Activated naive CD4-positive, alpha-beta T cell treated with anti-CD3 and anti-CD28 coated beads, Interleukin-2, amount 10 ng/mL, durations not matched to agents 7 days and 5 days (primary cell): ENCODE measurements around the gene AMIGO1.
A peak's percentile ranks its signal among the peaks of the same experiment; 100 is the strongest.

ENCODE experiments used
- CTCF ChIA-PET: fragments of 350-600 bp; sonication (Branson Sonifier 250); formaldehyde crosslinking; loops from one replicate; lab custom pipeline; 2021; ENCODE audit warnings: antibody characterized with exemption; lab: Charles Lee
- DNase-seq: peaks from one replicate; pipeline ENCODE4 v3.0.0-alpha.2; 2020
- H3K27ac Mint-ChIP-seq: one replicate; pipeline ENCODE4 v1.8.0; 2021; ENCODE audit warnings: mild to moderate bottlenecking, moderate library complexity, mixed read lengths
- H3K27me3 Mint-ChIP-seq: one replicate; pipeline ENCODE4 v1.8.0; 2021; ENCODE audit warnings: mild to moderate bottlenecking, mixed read lengths
- H3K36me3 Mint-ChIP-seq: one replicate; pipeline ENCODE4 v1.8.0; 2021; ENCODE audit warnings: mixed read lengths
- H3K4me1 Mint-ChIP-seq: one replicate; pipeline ENCODE4 v1.8.0; 2021; ENCODE audit warnings: mixed read lengths
- H3K4me3 Mint-ChIP-seq: one replicate; pipeline ENCODE4 v1.8.0; 2021; ENCODE audit warnings: mild to moderate bottlenecking, moderate library complexity, mixed read lengths
- H3K9me3 Mint-ChIP-seq: one replicate; pipeline ENCODE4 v1.8.0; 2021; ENCODE audit warnings: mixed read lengths

Gene AMIGO1

DNA sequence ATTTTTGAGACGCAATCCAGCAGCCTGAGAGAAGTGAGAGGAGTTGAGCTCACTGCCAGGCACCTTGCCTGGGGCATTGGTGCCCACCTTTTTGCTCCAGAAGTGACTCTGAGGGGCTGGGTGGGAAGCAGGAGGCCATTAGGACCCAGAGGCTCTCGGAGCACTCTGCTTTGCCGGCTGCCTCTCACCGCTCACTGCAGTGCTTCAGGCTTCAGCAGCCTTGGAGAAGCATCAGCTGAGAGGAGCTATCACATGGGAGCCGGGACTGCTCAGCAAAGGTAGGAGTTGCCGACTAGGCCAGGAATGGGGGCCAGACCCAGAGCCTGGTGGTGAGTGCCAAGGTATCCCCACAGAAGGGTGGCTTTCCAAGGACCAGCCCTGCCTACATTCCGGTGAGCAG, 30.1 kb upstream of the AMIGO1 start, which contains the start of gene GPR61:
GPR61 (plus strand) TSS at position 197 of the 400 bp plus-strand sequence. CDS start 3,151 bp downstream, outside the sequence.
- no peak for DNase-seq
- Mint-ChIP-seq H3K27me3 (peaks cover 53% of the 10 kb centered on the region), H3K4me3 (no peak within 1 kb of the TSS), H3K9me3 (no peaks in the 10 kb centered on the region), H3K27ac (no peak within 1 kb of the TSS), H3K4me1 (no peaks in the 10 kb centered on the region), H3K36me3 (no peaks in the 10 kb centered on the region)
- CTCF ChIA-PET, result interaction anchor here (1.9 to 21.5 kb wide), 6 partner anchors 7 to 445 kb away, joined by 8 to 1080 read pairs (median 104); partner anchors contain the start of genes AHCYL1, AMIGO1, ATXN7L2 and CYB561D1

GRCh38 chr1:109538827-109539555, 29.5 kb upstream of the AMIGO1 start:
- Mint-ChIP-seq H3K27me3 (peaks cover 53% of the 10 kb centered on the region), H3K27ac (no peak overlapping the region), H3K36me3 (no peaks in the 10 kb centered on the region), H3K4me3 (no peak overlapping the region), H3K9me3 (no peaks in the 10 kb centered on the region), H3K4me1 (no peaks in the 10 kb centered on the region)
- no peak for DNase-seq
- CTCF ChIA-PET, result interaction anchor here (1.9 to 21.5 kb wide), 4 partner anchors 39 to 445 kb away, joined by 7 to 1080 read pairs (median 56); partner anchors contain the start of genes AHCYL1, AMIGO1, ATXN7L2 and CYB561D1

DNA sequence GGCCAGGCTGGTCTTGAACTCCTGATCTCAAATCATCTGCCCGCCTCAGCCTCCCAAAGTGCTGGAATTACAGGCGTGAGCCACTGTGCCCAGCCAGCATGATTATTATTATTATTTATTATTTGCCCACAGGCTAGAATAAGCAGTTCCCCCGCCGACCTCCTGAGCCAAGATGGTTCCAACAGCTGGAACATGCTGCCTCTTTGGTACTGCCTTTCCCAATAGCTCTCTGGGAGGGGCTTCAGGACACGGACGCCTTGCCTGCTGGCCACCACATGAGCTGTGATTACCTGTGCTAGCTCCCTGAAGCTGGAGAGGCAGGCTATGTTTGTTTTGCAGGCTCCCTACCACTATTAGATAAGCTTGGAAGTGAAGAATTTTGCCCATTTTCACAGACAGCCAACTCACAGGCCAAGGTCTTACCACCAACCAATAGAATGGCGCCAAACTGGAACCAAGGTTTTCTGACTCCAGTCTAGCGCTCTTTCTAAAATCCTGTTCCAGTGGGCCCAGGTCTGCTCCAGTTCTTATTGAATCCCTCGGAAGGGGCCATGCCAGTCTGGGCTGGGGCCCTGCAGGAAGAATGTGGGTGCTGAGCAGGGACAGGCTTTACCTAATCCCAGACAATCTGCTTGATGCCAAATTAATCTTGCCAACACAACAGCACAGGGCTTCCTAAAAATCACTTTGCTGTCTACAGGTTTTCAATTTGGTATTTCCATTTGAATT, 28.1 kb upstream of the AMIGO1 start:
- Mint-ChIP-seq H3K27me3 (peaks cover 51% of the 10 kb centered on the region), H3K36me3 (no peaks in the 10 kb centered on the region), H3K4me3 (no peak overlapping the region), H3K9me3 (no peaks in the 10 kb centered on the region), H3K4me1 (peaks cover 6% of the 10 kb centered on the region), H3K27ac (no peak overlapping the region)
- DNase-seq, result no peak
- CTCF ChIA-PET, result interaction anchor here (1.0 to 21.5 kb wide), 3 partner anchors 9 to 103 kb away, joined by 3 to 1080 read pairs (median 7); partner anchors contain the start of genes AMIGO1, ATXN7L2 and CYB561D1

DNA sequence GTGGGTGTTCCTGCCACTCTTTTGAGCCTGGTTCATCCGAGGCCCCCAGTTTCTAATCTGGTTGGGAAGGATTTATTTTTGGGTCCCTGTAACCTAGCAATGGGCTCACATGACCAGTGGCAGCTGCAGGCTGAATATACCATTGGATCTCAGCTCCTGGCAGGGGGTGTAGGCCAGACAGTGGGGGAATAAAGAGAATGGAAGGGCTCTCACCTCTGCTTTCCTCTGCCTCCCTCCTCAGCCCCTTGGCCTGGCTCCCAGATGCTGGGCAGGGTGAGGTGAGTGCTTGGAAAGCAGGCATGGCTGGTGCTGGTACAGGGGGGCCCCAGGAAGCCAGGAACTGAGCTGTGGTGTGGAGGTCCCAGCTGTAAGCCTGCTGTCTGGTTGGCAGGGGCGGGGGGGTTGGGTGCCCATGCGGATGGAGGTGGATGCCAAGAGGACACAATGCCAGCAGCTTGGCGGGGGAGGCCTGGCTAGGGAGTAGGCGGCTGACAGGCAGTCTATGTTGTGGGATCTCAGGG, 26.5 kb upstream of the AMIGO1 start:
- CTCF ChIA-PET, result interaction anchor here (1.2 to 21.5 kb wide), 3 partner anchors 10 to 271 kb away, joined by 7 to 1080 read pairs (median 9); partner anchors contain the start of genes AMIGO1, ATXN7L2 and CYB561D1
- Mint-ChIP-seq H3K27ac (no peak overlapping the region), H3K9me3 (no peaks in the 10 kb centered on the region), H3K36me3 (no peaks in the 10 kb centered on the region), H3K4me3 (no peak overlapping the region), H3K4me1 (peaks cover 22% of the 10 kb centered on the region), H3K27me3 (peaks cover 40% of the 10 kb centered on the region)
- DNase-seq, result no peak

- Mint-ChIP-seq H3K9me3 (no peaks in the 10 kb centered on the region), H3K4me3 (no peak overlapping the region), H3K4me1 (peaks cover 28% of the 10 kb centered on the region), H3K27me3 (peaks cover 36% of the 10 kb centered on the region), H3K36me3 (no peaks in the 10 kb centered on the region), H3K27ac (no peak overlapping the region)
- CTCF ChIA-PET, result interaction anchor here (0.9 to 21.5 kb wide), 4 partner anchors 11 to 271 kb away, joined by 3 to 1080 read pairs (median 8); partner anchors contain the start of genes AMIGO1, ATXN7L2 and CYB561D1
- no peak for DNase-seq
Measured at GRCh38 chr1:109535481-109535880, 26.0 kb upstream of the AMIGO1 start.

DNA sequence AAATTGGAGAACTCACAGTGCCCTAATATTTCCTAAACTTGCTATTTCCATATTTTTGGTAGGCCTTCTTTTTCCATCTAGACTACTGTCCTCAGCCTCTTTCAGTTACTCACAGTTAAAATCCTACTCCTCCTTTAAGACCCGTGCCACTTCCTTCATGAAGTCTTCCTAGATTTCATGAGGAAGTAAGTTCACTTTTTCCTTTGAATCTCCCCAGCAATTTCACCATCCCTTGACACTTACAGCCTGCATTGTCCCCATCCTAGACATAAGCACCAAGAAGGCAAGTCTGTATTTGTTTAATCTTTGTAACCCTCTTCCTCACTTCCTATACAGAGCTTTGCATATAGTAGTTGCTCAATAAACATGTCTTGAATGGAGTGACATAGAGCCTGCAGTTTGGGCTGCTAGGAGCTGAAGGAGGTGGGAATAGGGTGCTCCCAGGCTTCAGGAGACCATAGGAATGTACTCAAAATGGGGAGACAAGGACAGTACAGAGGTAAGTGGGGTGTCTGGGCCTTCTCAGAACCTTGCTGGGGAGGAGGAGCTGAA, 24.9 kb upstream of the AMIGO1 start:
- H3K9me3 Mint-ChIP-seq, result no peaks in the 10 kb centered on the region
- peaks cover 38% of the 10 kb centered on the region for H3K4me1 Mint-ChIP-seq
- H3K36me3 Mint-ChIP-seq, result no peaks in the 10 kb centered on the region
- H3K27me3 Mint-ChIP-seq, result peaks cover 30% of the 10 kb centered on the region
- DNase-seq, result no peak
- no peak overlapping the region for H3K4me3 Mint-ChIP-seq
- H3K27ac Mint-ChIP-seq, result no peak overlapping the region
- CTCF ChIA-PET, result interaction anchor here (0.8 to 21.5 kb wide), 6 partner anchors 10 to 257 kb away, joined by 3 to 1080 read pairs (median 6); partner anchors contain the start of genes AMIGO1, ATXN7L2, CYB561D1 and SORT1

DNA sequence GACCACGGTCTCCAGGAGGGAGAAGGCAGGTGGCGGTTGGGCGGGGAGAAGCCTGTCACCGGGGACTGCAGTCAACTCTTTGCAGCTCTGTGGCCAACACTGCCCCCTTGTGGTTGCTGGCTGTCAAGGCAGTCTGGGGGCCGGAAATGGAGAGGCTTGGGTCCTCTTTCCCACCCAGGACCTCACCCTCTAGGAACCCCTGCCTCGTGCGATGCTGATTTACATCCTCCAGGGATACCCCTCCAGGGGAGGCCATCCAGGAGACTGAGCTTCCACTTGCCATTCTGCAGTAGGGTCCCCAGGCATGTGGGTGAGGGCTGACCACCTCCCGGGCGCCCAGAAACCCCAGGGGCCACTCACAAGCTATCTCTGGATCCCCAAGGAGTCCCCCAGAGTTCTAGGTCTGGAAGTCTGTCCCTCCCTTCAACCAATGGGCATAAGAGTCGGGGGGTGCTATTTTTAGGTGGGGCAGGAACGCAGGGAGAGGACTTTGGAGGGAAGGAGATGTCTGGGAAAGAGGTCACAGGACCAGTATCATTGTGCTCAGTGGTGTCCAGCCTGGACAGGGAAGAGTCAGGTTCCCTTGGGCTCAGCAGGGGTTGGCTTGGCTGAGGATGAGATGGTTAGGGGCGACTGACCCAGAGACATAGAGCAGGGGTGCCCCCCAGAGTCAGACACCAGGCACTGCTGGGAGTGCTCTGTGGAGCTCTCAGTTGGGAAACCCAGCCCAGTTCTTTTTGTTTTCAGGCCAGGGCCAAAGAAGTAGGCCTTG, 23.0 kb upstream of the AMIGO1 start:
- DNase-seq, result peak; percentile 95
- Mint-ChIP-seq H3K27ac (peak overlapping the region; percentile 95), H3K27me3 (peaks cover 19% of the 10 kb centered on the region), H3K9me3 (no peaks in the 10 kb centered on the region), H3K36me3 (no peaks in the 10 kb centered on the region), H3K4me3 (peak overlapping the region; percentile 53), H3K4me1 (peaks cover 39% of the 10 kb centered on the region)
- CTCF ChIA-PET, result interaction anchor here (0.7 to 21.5 kb wide), 45 partner anchors 8 to 703 kb away, joined by 3 to 1080 read pairs (median 5); partner anchors contain the start of genes AMIGO1, ATXN7L2, CYB561D1 and GNAI3

DNA sequence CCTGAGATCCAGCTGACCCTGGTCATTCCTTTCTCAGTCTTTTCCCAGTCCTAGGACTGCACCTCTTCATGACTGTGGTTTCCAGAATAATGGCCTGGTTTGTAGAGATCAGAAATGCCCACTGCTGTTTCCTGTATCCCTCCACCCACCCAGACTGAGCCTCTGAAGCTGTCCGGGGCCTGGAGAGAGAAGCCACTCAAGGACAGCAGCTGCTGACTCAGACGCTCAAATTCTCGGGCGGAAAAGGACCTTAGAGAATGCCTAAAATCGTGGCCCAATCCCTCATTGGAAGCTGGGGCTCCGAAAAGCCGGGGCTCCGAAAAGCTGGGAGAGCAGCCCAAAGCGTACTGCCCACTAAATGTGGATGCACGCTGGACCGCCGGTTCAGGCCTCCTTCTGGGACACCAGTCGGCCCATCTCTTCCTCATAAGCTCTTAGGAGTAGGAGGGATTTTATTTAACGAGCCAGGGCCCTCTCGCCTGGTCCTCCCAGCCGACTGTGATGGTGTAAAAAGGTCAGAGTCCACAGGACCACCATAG, 22.4 kb upstream of the AMIGO1 start:
- no peaks in the 10 kb centered on the region for H3K9me3 Mint-ChIP-seq
- DNase-seq, result no peak
- no peak overlapping the region for H3K4me3 Mint-ChIP-seq
- peaks cover 39% of the 10 kb centered on the region for H3K4me1 Mint-ChIP-seq
- no peaks in the 10 kb centered on the region for H3K36me3 Mint-ChIP-seq
- H3K27ac Mint-ChIP-seq, result peak overlapping the region; percentile 95
- H3K27me3 Mint-ChIP-seq, result peaks cover 19% of the 10 kb centered on the region
- CTCF ChIA-PET, result interaction anchor here (0.8 to 21.5 kb wide), 33 partner anchors 9 to 339 kb away, joined by 3 to 1080 read pairs (median 8); partner anchors contain the start of genes AMIGO1, ATXN7L2, CYB561D1 and GNAI3

GRCh38 chr1:109531380-109531779, 21.9 kb upstream of the AMIGO1 start:
- CTCF ChIA-PET, result interaction anchor here (0.8 to 21.5 kb wide), 23 partner anchors 9 to 332 kb away, joined by 3 to 1080 read pairs (median 10); partner anchors contain the start of genes AMIGO1, ATXN7L2, CYB561D1 and GNAI3
- H3K27ac Mint-ChIP-seq, result peak overlapping the region; percentile 80
- H3K4me1 Mint-ChIP-seq, result peaks cover 39% of the 10 kb centered on the region
- H3K36me3 Mint-ChIP-seq, result no peaks in the 10 kb centered on the region
- no peaks in the 10 kb centered on the region for H3K9me3 Mint-ChIP-seq
- peak overlapping the region; percentile 1 for H3K4me3 Mint-ChIP-seq
- DNase-seq, result no peak
- peaks cover 17% of the 10 kb centered on the region for H3K27me3 Mint-ChIP-seq

DNA sequence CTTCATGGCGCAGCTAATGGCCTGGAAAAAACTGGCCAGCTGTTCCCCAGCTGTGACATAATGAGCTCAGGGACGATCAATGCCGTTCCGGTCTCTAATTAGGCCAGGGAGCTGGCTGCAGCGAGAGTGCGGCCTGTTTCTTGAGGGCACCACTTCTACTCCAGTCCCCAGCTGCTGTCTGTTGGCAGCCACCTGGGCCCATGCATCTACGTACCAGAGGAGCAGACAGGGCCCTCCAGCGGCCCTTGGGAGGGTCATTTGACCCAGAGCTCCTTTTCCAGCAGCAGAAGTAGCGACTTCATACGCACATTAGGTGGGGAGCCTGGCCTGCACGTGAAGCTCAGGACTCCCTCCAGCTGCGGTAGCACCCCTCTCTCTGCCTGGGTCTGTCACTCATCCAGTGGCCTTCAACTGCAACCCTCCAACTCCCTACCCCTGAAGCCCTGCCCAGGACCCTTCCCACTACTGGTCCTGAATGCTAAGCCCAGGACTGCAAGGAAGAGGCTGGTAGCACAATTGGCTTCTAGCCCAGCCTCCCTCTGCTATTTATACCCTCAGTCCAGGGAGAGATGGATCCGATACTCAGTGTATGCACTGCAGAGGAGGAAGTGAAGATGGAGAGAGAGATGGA, 21.0 kb upstream of the AMIGO1 start:
- H3K4me3 Mint-ChIP-seq, result peak overlapping the region; percentile 1
- H3K36me3 Mint-ChIP-seq, result no peaks in the 10 kb centered on the region
- no peak for DNase-seq
- H3K27me3 Mint-ChIP-seq, result peaks cover 21% of the 10 kb centered on the region
- no peaks in the 10 kb centered on the region for H3K9me3 Mint-ChIP-seq
- peak overlapping the region; percentile 80 for H3K27ac Mint-ChIP-seq
- CTCF ChIA-PET, result interaction anchor here (0.9 to 21.5 kb wide), 5 partner anchors 30 to 266 kb away, joined by 3 to 1080 read pairs (median 19); partner anchors contain the start of genes AMIGO1, ATXN7L2, CYB561D1 and PSMA5
- peaks cover 39% of the 10 kb centered on the region for H3K4me1 Mint-ChIP-seq

DNA sequence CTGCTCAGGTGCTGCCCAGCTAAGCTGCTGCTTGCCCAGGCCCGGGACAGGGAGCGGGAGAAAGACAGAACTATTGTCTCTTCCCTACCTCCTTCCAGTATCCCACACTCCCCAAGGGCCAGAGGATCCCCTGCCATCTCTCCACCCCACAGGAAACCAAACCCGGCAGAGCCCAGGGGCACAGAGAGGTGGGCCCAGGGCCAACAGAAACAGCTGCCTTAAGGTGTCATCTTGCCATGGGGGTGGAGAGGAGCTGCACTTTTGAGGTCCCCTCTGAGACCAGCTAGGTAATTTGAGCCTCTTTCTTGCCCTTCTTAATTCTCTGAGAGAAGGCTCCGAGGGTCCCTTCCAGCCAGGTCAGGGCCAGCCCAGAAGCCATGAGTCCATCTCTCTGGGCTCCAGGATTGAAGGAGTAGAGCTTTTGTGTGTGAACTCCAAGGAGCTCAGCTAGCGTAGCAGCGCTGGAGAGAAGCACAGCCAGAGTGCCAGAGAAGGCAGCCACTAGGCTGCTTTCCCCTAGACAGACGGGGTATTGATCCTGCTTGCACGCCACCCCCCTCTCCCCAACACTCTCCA, 20.4 kb upstream of the AMIGO1 start:
- no peaks in the 10 kb centered on the region for H3K9me3 Mint-ChIP-seq
- CTCF ChIA-PET, result interaction anchor here (0.8 to 21.5 kb wide), 7 partner anchors 30 to 329 kb away, joined by 3 to 1080 read pairs (median 14); partner anchors contain the start of genes AMIGO1, ATXN7L2, CYB561D1 and PSMA5
- no peak for DNase-seq
- peaks cover 19% of the 10 kb centered on the region for H3K27me3 Mint-ChIP-seq
- H3K4me3 Mint-ChIP-seq, result no peak overlapping the region
- peaks cover 39% of the 10 kb centered on the region for H3K4me1 Mint-ChIP-seq
- H3K27ac Mint-ChIP-seq, result no peak overlapping the region
- no peaks in the 10 kb centered on the region for H3K36me3 Mint-ChIP-seq

DNA sequence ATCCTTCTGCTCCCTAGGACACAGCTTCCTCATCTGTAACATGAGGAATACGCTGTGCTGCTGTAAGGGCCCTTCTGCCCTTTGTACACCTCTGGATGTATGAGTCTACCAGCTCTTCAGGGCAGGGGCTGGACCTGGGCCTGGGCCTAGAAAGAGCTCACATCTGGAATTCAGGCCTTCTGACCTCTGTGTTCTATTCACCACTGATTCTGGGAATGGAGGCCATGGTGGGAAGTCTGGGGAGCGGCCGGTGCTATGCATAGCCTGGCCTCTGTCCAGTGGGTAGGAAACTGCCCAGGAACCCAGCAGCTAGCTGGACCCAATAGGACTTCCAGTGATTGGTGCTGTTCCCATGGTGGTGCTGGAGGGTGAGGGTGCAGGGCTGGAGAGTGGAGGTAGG, 19.2 kb upstream of the AMIGO1 start:
- peaks cover 19% of the 10 kb centered on the region for H3K27me3 Mint-ChIP-seq
- H3K9me3 Mint-ChIP-seq, result no peaks in the 10 kb centered on the region
- H3K36me3 Mint-ChIP-seq, result no peaks in the 10 kb centered on the region
- no peak overlapping the region for H3K27ac Mint-ChIP-seq
- no peak overlapping the region for H3K4me3 Mint-ChIP-seq
- H3K4me1 Mint-ChIP-seq, result peaks cover 39% of the 10 kb centered on the region
- CTCF ChIA-PET, result interaction anchor here (5.0 to 21.5 kb wide), 2 partner anchors 28 to 251 kb away, joined by 56 to 1080 read pairs; partner anchors contain the start of genes AMIGO1, ATXN7L2 and CYB561D1
- DNase-seq, result no peak
